A673 (cell line): ENCODE measurements around the gene IDE. TPM values are rescaled to one million over a fixed set of nuclear protein-coding genes. Genes with fewer than 3 reads are reported as not detected.

ENCODE experiments used
- BruUV-seq: library from RNA; stranded (reverse); fragments of 400-500 nt; replicated peaks from 2 replicates; lab custom pipeline; 2021; lab: Mats Ljungman, UMichigan
- CTCF ChIA-PET: fragments of 300-600 bp; sonication (Branson Sonifier 250); formaldehyde crosslinking; loops from one replicate; lab custom pipeline; 2022; ENCODE audit warnings: antibody characterized with exemption; lab: Charles Lee
- POLR2A ChIA-PET: fragments of 300-600 bp; sonication (Branson Sonifier 250); formaldehyde crosslinking; loops from one replicate; lab custom pipeline; 2022; ENCODE audit warnings: antibody characterized with exemption; ENCODE audit not compliant: low non-redundant PET; lab: Charles Lee
- DNase-seq: peaks from one replicate; pipeline ENCODE4 v3.0.0-alpha.2; 2015; ENCODE audit warnings: low spot score
- H3K27ac ChIP-seq: fragments of 200-600 bp; sonication (generic); 2 replicates; pipeline ENCODE4 v1.5.1; 2016; ENCODE audit warnings: mixed run types, low read depth, mild to moderate bottlenecking, mixed read lengths, antibody characterized with exemption, low read length; ENCODE audit not compliant: poor library complexity, severe bottlenecking
- H3K27me3 ChIP-seq: fragments of 200-600 bp; sonication (generic); replicated peaks from 2 replicates; pipeline ENCODE4 v1.6.1; 2017; ENCODE audit warnings: mixed run types, low read depth, mild to moderate bottlenecking, mixed read lengths, antibody characterized with exemption, low read length; ENCODE audit not compliant: insufficient read depth, poor library complexity
- H3K36me3 ChIP-seq: fragments of 200-600 bp; sonication (generic); 2 replicates; pipeline ENCODE4 v1.6.1; 2016; ENCODE audit warnings: mixed run types, mild to moderate bottlenecking, mixed read lengths, antibody characterized with exemption, low read length; ENCODE audit not compliant: insufficient read depth, poor library complexity, severe bottlenecking
- H3K4me1 ChIP-seq: fragments of 200-600 bp; sonication (generic); 2 replicates; pipeline ENCODE4 v1.6.1; 2017; ENCODE audit warnings: mixed run types, mild to moderate bottlenecking, mixed read lengths, antibody characterized with exemption, low read length; ENCODE audit not compliant: insufficient read depth, poor library complexity, severe bottlenecking
- H3K4me3 ChIP-seq: fragments of 200-600 bp; sonication (generic); 2 replicates; pipeline ENCODE4 v1.5.1; 2016; ENCODE audit warnings: low read depth, mixed run types, mild to moderate bottlenecking, mixed read lengths, low read length; ENCODE audit not compliant: poor library complexity, severe bottlenecking
- H3K9me3 ChIP-seq: fragments of 200-600 bp; sonication (generic); 2 replicates; pipeline ENCODE4 v1.6.1; 2016; ENCODE audit warnings: mixed run types, low read depth, mild to moderate bottlenecking, mixed read lengths, antibody characterized with exemption, low read length; ENCODE audit not compliant: poor library complexity, severe bottlenecking
- EZH2 ChIP-seq: fragments of 200-600 bp; sonication (generic); IDR thresholded peaks from 2 replicates; pipeline ENCODE4 v1.6.1; 2017; ENCODE audit warnings: borderline replicate concordance, low read depth, mild to moderate bottlenecking, mixed read lengths, antibody characterized with exemption, low read length; ENCODE audit not compliant: poor library complexity, severe bottlenecking
- intact Hi-C: fragments of 100-400 bp; cut with micrococcal nuclease; formaldehyde crosslinking; loops from one replicate; pipeline ENCODE4 v1.10.0; 2022; ENCODE audit not compliant: unreplicated experiment
- total RNA-seq: library from RNA; stranded (reverse); gene quantifications from 2 replicates; pipeline ENCODE4 v1.2.3, GENCODE V29; 2021
- TF ChIP-seq, protein P1 (sequence below): fragments of 300-800, 200-600 bp; sonication (generic); conservative IDR thresholded peaks from 2 replicates; pipeline ENCODE4 v1.5.1; 2017; ENCODE audit warnings: low read depth, mild to moderate bottlenecking, antibody characterized with exemption, low read length, moderate library complexity, mixed read lengths

The IDE gene
- total RNA-seq, 1 experiment from 2014 or later, result 87.8 TPM

DNA sequence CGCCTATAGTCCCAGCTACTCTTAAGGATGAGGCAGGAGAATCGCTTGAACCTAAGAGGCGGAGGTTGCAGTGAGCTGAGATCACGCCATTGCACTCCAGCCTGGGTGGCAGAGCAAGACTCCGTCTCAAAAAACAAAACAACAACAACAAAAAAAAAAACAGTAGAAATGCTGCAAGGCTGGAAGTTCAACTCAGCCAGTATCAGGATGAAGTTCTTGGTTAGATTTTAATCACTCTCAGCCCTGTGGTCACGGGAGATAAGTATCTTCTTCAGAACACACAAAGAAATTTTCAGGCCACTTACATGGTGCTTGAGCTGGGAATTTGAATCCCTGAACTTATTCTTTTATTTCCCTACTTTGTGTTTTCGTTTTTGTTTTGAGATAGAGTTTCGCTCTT is 162.5 kb downstream of the IDE start:
- Histone ChIP-seq H3K4me1 (peaks cover 7% of the 10 kb centered on the region), H3K36me3 (no peaks in the 10 kb centered on the region), H3K4me3 (no peak overlapping the region), H3K27ac (no peak overlapping the region), H3K9me3 (no peaks in the 10 kb centered on the region), H3K27me3 (no peaks in the 10 kb centered on the region)
- no TSS peak for BruUV-seq
- DNase-seq, result no peak
- TF ChIP-seq, protein P1, sequence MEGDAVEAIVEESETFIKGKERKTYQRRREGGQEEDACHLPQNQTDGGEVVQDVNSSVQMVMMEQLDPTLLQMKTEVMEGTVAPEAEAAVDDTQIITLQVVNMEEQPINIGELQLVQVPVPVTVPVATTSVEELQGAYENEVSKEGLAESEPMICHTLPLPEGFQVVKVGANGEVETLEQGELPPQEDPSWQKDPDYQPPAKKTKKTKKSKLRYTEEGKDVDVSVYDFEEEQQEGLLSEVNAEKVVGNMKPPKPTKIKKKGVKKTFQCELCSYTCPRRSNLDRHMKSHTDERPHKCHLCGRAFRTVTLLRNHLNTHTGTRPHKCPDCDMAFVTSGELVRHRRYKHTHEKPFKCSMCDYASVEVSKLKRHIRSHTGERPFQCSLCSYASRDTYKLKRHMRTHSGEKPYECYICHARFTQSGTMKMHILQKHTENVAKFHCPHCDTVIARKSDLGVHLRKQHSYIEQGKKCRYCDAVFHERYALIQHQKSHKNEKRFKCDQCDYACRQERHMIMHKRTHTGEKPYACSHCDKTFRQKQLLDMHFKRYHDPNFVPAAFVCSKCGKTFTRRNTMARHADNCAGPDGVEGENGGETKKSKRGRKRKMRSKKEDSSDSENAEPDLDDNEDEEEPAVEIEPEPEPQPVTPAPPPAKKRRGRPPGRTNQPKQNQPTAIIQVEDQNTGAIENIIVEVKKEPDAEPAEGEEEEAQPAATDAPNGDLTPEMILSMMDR, result no peak
- TF ChIP-seq EZH2, result no peak
- CTCF ChIA-PET, result no interaction called here
- intact Hi-C loops, result no loop called here
- POLR2A ChIA-PET, result no interaction called here

DNA sequence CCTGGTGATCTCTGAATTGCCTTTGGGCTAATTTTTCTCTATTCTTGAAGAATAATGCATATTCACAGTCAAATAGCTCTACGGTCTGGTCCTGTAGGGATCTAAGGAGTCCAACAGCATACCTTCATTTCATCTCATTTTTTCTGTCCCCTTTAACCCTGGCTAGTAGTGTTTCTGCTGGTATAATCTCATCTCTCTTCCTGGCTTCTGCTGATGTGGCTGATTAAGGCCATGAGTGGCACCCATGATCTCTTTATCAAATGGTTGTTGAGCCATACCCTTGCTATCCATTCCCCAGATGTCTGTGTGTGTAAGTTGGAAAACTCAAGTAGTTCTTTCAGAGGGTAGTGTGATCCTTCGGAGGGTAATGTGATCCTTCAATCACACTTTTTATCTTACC is 163.4 kb downstream of the IDE start:
- Histone ChIP-seq H3K9me3 (no peaks in the 10 kb centered on the region), H3K4me3 (no peak overlapping the region), H3K27ac (no peak overlapping the region), H3K4me1 (peaks cover 7% of the 10 kb centered on the region), H3K27me3 (no peaks in the 10 kb centered on the region), H3K36me3 (no peaks in the 10 kb centered on the region)
- POLR2A ChIA-PET, result no interaction called here
- TF ChIP-seq, protein P1, result no peak
- no peak for TF ChIP-seq EZH2
- BruUV-seq, result no TSS peak
- CTCF ChIA-PET, result no interaction called here
- no peak for DNase-seq
- intact Hi-C loops, result no loop called here

DNA sequence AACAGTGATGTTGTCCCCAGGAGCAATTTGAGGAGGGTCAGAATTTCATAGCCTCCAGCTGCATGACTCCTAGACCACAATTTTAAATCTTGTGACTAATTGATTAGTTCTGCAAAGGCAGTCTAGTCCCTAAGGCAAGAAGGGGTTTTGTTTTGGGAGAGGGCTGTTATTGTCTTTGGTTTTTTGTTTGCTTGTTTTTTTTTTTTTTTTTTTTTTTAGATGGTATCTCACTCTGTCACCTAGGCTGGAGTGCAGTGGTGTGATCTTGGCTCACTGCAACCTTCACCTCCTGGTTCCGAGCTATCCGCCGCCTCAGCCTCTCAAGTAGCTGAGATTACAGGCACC is 165.9 kb downstream of the IDE start:
- Histone ChIP-seq H3K4me3 (no peak overlapping the region), H3K27me3 (no peaks in the 10 kb centered on the region), H3K27ac (no peak overlapping the region), H3K4me1 (no peaks in the 10 kb centered on the region), H3K9me3 (no peaks in the 10 kb centered on the region), H3K36me3 (no peaks in the 10 kb centered on the region)
- ChIA-PET POLR2A (no interaction called here), CTCF (no interaction called here)
- TF ChIP-seq, protein P1, result no peak
- TF ChIP-seq EZH2, result no peak
- DNase-seq, result no peak
- BruUV-seq, result no TSS peak
- intact Hi-C loops, result no loop called here
